Astrocyte (in vitro differentiated cells and primary cell): ENCODE results near the gene SLC29A1. TPM values are rescaled to one million over a fixed set of nuclear protein-coding genes. Genes with fewer than 3 reads are reported as not detected.

Experiments
- DNase-seq: peaks from one replicate; pipeline ENCODE4 v3.0.0-alpha.2; 2010; ENCODE audit warnings: low read depth
- FAIRE-seq: peaks from 2 replicates; lab custom pipeline; 2011; peaks lifted over from hg19 to GRCh38; lab: Jason Lieb, UNC
- H2AFZ ChIP-seq: 2 replicates; pipeline ENCODE4 v1.6.0; 2012; ENCODE audit warnings: low read depth, low read length, inconsistent platforms
- H3K27ac ChIP-seq: 2 replicates; pipeline ENCODE4 v1.5.1; 2011; ENCODE audit warnings: low read depth, low read length, inconsistent platforms
- H3K27me3 ChIP-seq: 2 replicates; pipeline ENCODE4 v1.6.0; 2011; ENCODE audit warnings: low read length, inconsistent platforms; ENCODE audit not compliant: insufficient read depth
- H3K36me3 ChIP-seq: 2 replicates; pipeline ENCODE4 v1.5.1; 2011; ENCODE audit warnings: low read length, inconsistent platforms; ENCODE audit not compliant: insufficient read depth
- H3K4me1 ChIP-seq: 2 replicates; pipeline ENCODE4 v1.5.1; 2011; ENCODE audit warnings: low read length, inconsistent platforms; ENCODE audit not compliant: insufficient read depth
- H3K4me2 ChIP-seq: 2 replicates; pipeline ENCODE4 v1.6.0; 2012; ENCODE audit warnings: low read length, inconsistent platforms
- H3K4me3 ChIP-seq: 2 replicates; pipeline ENCODE4 v1.5.1; 2011; ENCODE audit warnings: low read depth, mild to moderate bottlenecking, low read length, inconsistent platforms; ENCODE audit not compliant: insufficient read depth
- H3K79me2 ChIP-seq: 2 replicates; pipeline ENCODE4 v1.6.0; 2012; ENCODE audit warnings: mild to moderate bottlenecking, low read length, inconsistent platforms; ENCODE audit not compliant: insufficient read depth
- H3K9ac ChIP-seq: 2 replicates; pipeline ENCODE4 v1.6.0; 2012; ENCODE audit warnings: mild to moderate bottlenecking, low read length, inconsistent platforms
- H3K9me3 ChIP-seq: 2 replicates; pipeline ENCODE4 v1.5.1; 2012; ENCODE audit warnings: low read depth, mild to moderate bottlenecking, low read length, inconsistent platforms; ENCODE audit not compliant: insufficient read depth
- H4K20me1 ChIP-seq: 2 replicates; pipeline ENCODE4 v1.6.0; 2012; ENCODE audit warnings: low read length, inconsistent platforms; ENCODE audit not compliant: insufficient read depth
- H3K27ac Mint-ChIP-seq: one replicate; pipeline ENCODE4 v1.8.0; 2021; ENCODE audit warnings: mild to moderate bottlenecking, mixed read lengths; ENCODE audit not compliant: unreplicated experiment
- H3K27me3 Mint-ChIP-seq: one replicate; pipeline ENCODE4 v1.8.0; 2021; ENCODE audit warnings: low read depth, mixed read lengths; ENCODE audit not compliant: unreplicated experiment
- H3K36me3 Mint-ChIP-seq: one replicate; pipeline ENCODE4 v1.8.0; 2021; ENCODE audit warnings: low read depth, mixed read lengths; ENCODE audit not compliant: unreplicated experiment
- H3K4me1 Mint-ChIP-seq: one replicate; pipeline ENCODE4 v1.8.0; 2021; ENCODE audit warnings: low read depth, mixed read lengths; ENCODE audit not compliant: unreplicated experiment
- H3K4me3 Mint-ChIP-seq: one replicate; pipeline ENCODE4 v1.8.0; 2021; ENCODE audit warnings: mild to moderate bottlenecking, moderate library complexity, mixed read lengths; ENCODE audit not compliant: unreplicated experiment
- H3K9me3 Mint-ChIP-seq: one replicate; pipeline ENCODE4 v1.8.0; 2021; ENCODE audit warnings: mild to moderate bottlenecking, mixed read lengths; ENCODE audit not compliant: unreplicated experiment
- CTCF ChIP-seq: IDR thresholded peaks from 2 replicates; pipeline ENCODE4 v1.5.1; 2011; ENCODE audit warnings: low read depth, mild to moderate bottlenecking, inconsistent platforms, low read length, moderate library complexity; ENCODE audit not compliant: insufficient read depth
- EZH2 ChIP-seq: IDR thresholded peaks from 2 replicates; pipeline ENCODE4 v1.6.1; 2012; ENCODE audit warnings: mild to moderate bottlenecking, low read length, inconsistent platforms; ENCODE audit not compliant: insufficient read depth
- total RNA-seq: library from RNA; stranded (reverse); gene quantifications from 2 replicates; pipeline ENCODE4 v1.2.1, GENCODE V29; 2021

The SLC29A1 gene
- total RNA-seq, 1 donor from 2014 or later: 15.3 TPM

DNA sequence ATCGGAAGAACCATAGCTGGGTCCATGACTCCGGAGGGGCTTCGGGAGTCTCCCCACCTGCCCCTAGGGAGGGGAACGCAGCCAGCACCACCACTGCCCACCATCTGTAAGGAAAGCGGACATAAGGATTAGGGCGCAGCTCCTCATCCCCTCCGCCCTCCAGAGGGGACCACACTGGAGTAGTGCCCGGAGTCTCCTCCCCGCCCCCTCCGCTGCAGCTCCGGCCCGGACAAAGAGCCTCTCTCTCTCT is 33.3 kb downstream of the SLC29A1 start:
- no peaks in the 10 kb centered on the region for H3K27me3 Mint-ChIP-seq
- peaks cover 14% of the 10 kb centered on the region for H3K36me3 Mint-ChIP-seq
- Histone ChIP-seq H3K79me2 (peaks cover 51% of the 10 kb centered on the region), H3K27me3 (no peaks in the 10 kb centered on the region), H3K9ac (peak overlapping the region; percentile 90), H3K36me3 (peaks cover 27% of the 10 kb centered on the region), H3K4me2 (peak overlapping the region; percentile 100), H3K4me3 (peak overlapping the region; percentile 85), H3K27ac (peak overlapping the region; percentile 68), H4K20me1 (peaks cover 52% of the 10 kb centered on the region), H3K4me1 (peaks cover 17% of the 10 kb centered on the region), H3K9me3 (no peaks in the 10 kb centered on the region), H2AFZ (peak overlapping the region; percentile 67)
- DNase-seq (no peak), FAIRE-seq (no peak)
- H3K27ac Mint-ChIP-seq: peak overlapping the region; percentile 45
- H3K4me3 Mint-ChIP-seq: peak overlapping the region; percentile 93
- TF ChIP-seq EZH2: no peak
- no peaks in the 10 kb centered on the region for H3K9me3 Mint-ChIP-seq
- peaks cover 37% of the 10 kb centered on the region for H3K4me1 Mint-ChIP-seq

DNA sequence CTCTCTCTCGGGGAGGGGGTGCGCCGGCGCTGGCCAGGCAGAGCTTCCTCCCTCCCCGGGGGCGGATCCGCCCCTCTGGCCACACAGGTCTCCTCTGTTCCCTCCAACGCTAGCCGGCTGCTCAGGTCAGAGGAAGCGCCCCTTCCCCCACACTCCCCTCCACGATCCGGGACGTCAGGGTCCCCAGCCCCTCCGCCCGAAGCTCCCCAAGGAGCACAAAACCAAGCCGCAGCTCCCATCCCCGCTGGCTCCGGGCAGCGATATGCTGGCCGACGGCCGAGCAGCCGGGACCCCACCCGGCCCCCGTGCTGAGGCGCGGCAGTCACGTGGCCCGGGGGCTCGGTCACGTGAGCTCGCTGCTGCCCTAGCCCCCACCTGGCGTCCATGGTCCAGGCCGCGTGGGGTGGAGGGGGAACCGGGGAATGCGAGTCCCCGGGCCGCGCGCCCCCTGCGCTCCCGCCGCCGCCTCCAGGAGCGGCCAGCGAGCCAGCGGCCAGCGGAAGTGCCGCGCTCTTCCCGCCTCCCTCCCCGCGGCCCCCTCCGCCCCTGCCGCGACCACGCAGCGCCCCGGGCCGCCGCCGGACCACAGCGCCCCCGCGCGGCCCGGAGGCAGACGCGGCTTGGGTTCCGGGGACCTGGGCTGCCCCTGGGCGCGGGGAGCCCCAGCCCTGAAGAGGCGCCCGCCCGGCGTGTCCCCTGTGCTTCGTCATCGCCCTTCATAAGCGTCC is 33.8 kb downstream of the SLC29A1 start, which contains the start of gene SLC35B2:
SLC35B2 (minus strand) TSS at position 504 of the 728 bp plus-strand sequence; CDS start at position 386, 118 bp downstream.
- Mint-ChIP-seq H3K36me3 (peaks cover 11% of the 10 kb centered on the region), H3K27ac (peak within 1 kb of the TSS; percentile 59), H3K4me3 (peak within 1 kb of the TSS; percentile 93), H3K9me3 (no peaks in the 10 kb centered on the region), H3K4me1 (peaks cover 32% of the 10 kb centered on the region), H3K27me3 (no peaks in the 10 kb centered on the region)
- peak within 1 kb of the TSS; percentile 85 for H3K4me3 ChIP-seq
- peak within 1 kb of the TSS; percentile 100 for H3K4me2 ChIP-seq
- H3K27me3 ChIP-seq: no peaks in the 10 kb centered on the region
- peak; percentile 60 for DNase-seq
- peak within 1 kb of the TSS; percentile 98 for H2AFZ ChIP-seq
- TF ChIP-seq EZH2 (no peak), CTCF (peak; percentile 15)
- peaks cover 22% of the 10 kb centered on the region for H3K36me3 ChIP-seq
- peaks cover 17% of the 10 kb centered on the region for H3K4me1 ChIP-seq
- peaks cover 46% of the 10 kb centered on the region for H3K79me2 ChIP-seq
- H3K9me3 ChIP-seq: no peaks in the 10 kb centered on the region
- H3K9ac ChIP-seq: peak within 1 kb of the TSS; percentile 90
- FAIRE-seq: no peak
- peaks cover 49% of the 10 kb centered on the region for H4K20me1 ChIP-seq
- peak within 1 kb of the TSS; percentile 68 for H3K27ac ChIP-seq

DNA sequence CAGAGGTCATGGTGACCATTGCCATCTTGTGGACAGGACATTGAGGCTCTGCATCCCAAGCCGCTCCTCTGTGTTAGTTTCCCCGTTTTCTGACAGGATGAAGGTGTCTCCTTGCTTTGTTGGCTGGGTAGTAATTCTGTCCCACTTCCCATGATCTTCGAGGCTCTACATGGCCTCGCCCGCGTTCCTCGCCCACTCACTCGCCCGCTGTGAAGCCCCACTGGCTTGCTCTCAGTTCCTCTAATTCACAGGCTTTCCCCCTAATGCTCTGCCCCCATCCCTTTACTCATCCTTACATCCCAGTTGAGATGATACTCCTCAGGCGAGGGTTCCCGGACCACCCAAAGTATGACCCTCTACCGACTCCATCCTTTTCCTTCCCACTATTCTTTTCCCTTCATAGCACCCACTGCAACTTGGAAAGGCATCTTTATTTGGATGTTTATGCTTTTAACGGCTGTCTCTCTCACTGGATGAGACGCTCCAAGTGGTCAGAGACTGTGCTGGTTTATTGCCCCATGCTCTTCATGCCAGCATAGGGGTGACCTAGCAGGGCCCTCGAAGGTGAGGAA is 34.4 kb downstream of the SLC29A1 start:
- DNase-seq: no peak
- Histone ChIP-seq H3K27ac (peak overlapping the region; percentile 51), H3K9me3 (no peaks in the 10 kb centered on the region), H3K4me2 (peak overlapping the region; percentile 100), H2AFZ (peak overlapping the region; percentile 98), H3K79me2 (peaks cover 41% of the 10 kb centered on the region), H3K4me1 (peaks cover 17% of the 10 kb centered on the region), H4K20me1 (peaks cover 49% of the 10 kb centered on the region), H3K27me3 (no peaks in the 10 kb centered on the region), H3K36me3 (peaks cover 21% of the 10 kb centered on the region), H3K9ac (peak overlapping the region; percentile 90), H3K4me3 (peak overlapping the region; percentile 85)
- TF ChIP-seq CTCF (no peak), EZH2 (no peak)
- Mint-ChIP-seq H3K4me3 (peak overlapping the region; percentile 83), H3K4me1 (peaks cover 36% of the 10 kb centered on the region), H3K27me3 (no peaks in the 10 kb centered on the region), H3K9me3 (no peaks in the 10 kb centered on the region), H3K27ac (peak overlapping the region; percentile 59), H3K36me3 (peaks cover 10% of the 10 kb centered on the region)
- FAIRE-seq: no peak
